ENCODE measurements around the gene AKAIN1.

Gene AKAIN1

GRCh38 chr18:5158587-5158986, 38.5 kb downstream of the AKAIN1 start:
- DNase-seq, result no peak

GRCh38 chr18:5158172-5158571, 38.9 kb downstream of the AKAIN1 start:
- no peak for DNase-seq

GRCh38 chr18:5155907-5156287, 41.2 kb downstream of the AKAIN1 start:
- no peak for DNase-seq

- no peak for DNase-seq
These were observed 41.7 kb downstream of the AKAIN1 start for GRCh38 chr18:5155218-5155906.

GRCh38 chr18:5152343-5153020, 44.6 kb downstream of the AKAIN1 start:
- DNase-seq, result no peak

GRCh38 chr18:5150894-5151293, 46.2 kb downstream of the AKAIN1 start:
- DNase-seq, result no peak

- DNase-seq, result no peak
These were observed 51.0 kb downstream of the AKAIN1 start for GRCh38 chr18:5146093-5146492.

GRCh38 chr18:5145168-5145825, 51.8 kb downstream of the AKAIN1 start:
- DNase-seq, result no peak

- no peak for DNase-seq
These were observed 52.4 kb downstream of the AKAIN1 start for GRCh38 chr18:5144629-5145028.

GRCh38 chr18:5142859-5143258, 54.2 kb downstream of the AKAIN1 start:
- no peak for DNase-seq

- no peak for DNase-seq
These were observed 54.9 kb downstream of the AKAIN1 start for GRCh38 chr18:5142131-5142530.

GRCh38 chr18:5137261-5137660, 59.8 kb downstream of the AKAIN1 start:
- no peak for DNase-seq

- no peak for DNase-seq
These were observed 64.1 kb downstream of the AKAIN1 start for GRCh38 chr18:5132987-5133386.

- no peak for DNase-seq
These were observed 74.8 kb downstream of the AKAIN1 start for GRCh38 chr18:5122272-5122671.

GRCh38 chr18:5110266-5110665, 86.8 kb downstream of the AKAIN1 start:
- no peak for DNase-seq

GRCh38 chr18:5107988-5108387, 89.1 kb downstream of the AKAIN1 start:
- no peak for DNase-seq

- no peak for DNase-seq
These were observed 90.3 kb downstream of the AKAIN1 start for GRCh38 chr18:5106730-5107129.

GRCh38 chr18:5104246-5104645, 92.8 kb downstream of the AKAIN1 start:
- DNase-seq, result no peak

GRCh38 chr18:5103693-5104092, 93.4 kb downstream of the AKAIN1 start:
- DNase-seq, result no peak

GRCh38 chr18:5103286-5103685, 93.8 kb downstream of the AKAIN1 start:
- DNase-seq, result no peak

GRCh38 chr18:5097116-5097703, 99.8 kb downstream of the AKAIN1 start:
- no peak for DNase-seq

GRCh38 chr18:5095239-5095638, 101.8 kb downstream of the AKAIN1 start:
- no peak for DNase-seq

- no peak for DNase-seq
These were observed 103.2 kb downstream of the AKAIN1 start for GRCh38 chr18:5093902-5094301.
